Loucy (cell line): ENCODE measurements around the gene P2RX2.

Experiments
- H2AFZ ChIP-seq: fragments of 200-600 bp; sonication (generic); 2 replicates; pipeline ENCODE4 v1.6.0; 2016; ENCODE audit warnings: antibody characterized with exemption, mild to moderate bottlenecking, low read length, moderate library complexity
- H3F3A ChIP-seq: fragments of 200-600 bp; 2 replicates; pipeline ENCODE4 v1.6.0; 2016; ENCODE audit warnings: antibody characterized with exemption, low read depth, mild to moderate bottlenecking
- H3K27me3 ChIP-seq: fragments of 200-600 bp; sonication (generic); 2 replicates; pipeline ENCODE4 v1.6.1; 2014; ENCODE audit warnings: low read length, mild to moderate bottlenecking; ENCODE audit not compliant: insufficient read depth, poor library complexity, severe bottlenecking
- H3K36me3 ChIP-seq: fragments of 200-600 bp; sonication (generic); 2 replicates; pipeline ENCODE4 v1.6.1; 2016; ENCODE audit warnings: low read length; ENCODE audit not compliant: insufficient read depth
- H3K4me1 ChIP-seq: fragments of 200-600 bp; sonication (generic); 2 replicates; pipeline ENCODE4 v1.5.1; 2014; ENCODE audit warnings: low read length, mild to moderate bottlenecking; ENCODE audit not compliant: insufficient read depth, poor library complexity, severe bottlenecking
- H3K4me2 ChIP-seq: fragments of 200-600 bp; sonication (generic); 2 replicates; pipeline ENCODE4 v1.6.0; 2014; ENCODE audit warnings: antibody characterized with exemption, low read length, low read depth, mild to moderate bottlenecking; ENCODE audit not compliant: poor library complexity, severe bottlenecking
- H3K4me3 ChIP-seq: fragments of 200-600 bp; sonication (generic); 2 replicates; pipeline ENCODE4 v1.5.1; 2014; ENCODE audit warnings: low read length, mild to moderate bottlenecking, mixed read lengths; ENCODE audit not compliant: poor library complexity, severe bottlenecking
- H3K79me2 ChIP-seq: fragments of 200-600 bp; sonication (generic); 2 replicates; pipeline ENCODE4 v1.6.1; 2014; ENCODE audit warnings: low read length; ENCODE audit not compliant: insufficient read depth
- H3K9ac ChIP-seq: fragments of 200-600 bp; sonication (generic); 2 replicates; pipeline ENCODE4 v1.6.0; 2014; ENCODE audit warnings: mild to moderate bottlenecking, low read depth, low read length, moderate library complexity; ENCODE audit not compliant: poor library complexity, severe bottlenecking
- H3K9me2 ChIP-seq: fragments of 200-600 bp; sonication (generic); replicated peaks from 2 replicates; pipeline ENCODE4 v1.6.1; 2016; ENCODE audit warnings: low read depth, low read length, mixed read lengths
- H3K9me3 ChIP-seq: fragments of 200-600 bp; sonication (generic); 2 replicates; pipeline ENCODE4 v1.6.1; 2014; ENCODE audit warnings: mild to moderate bottlenecking, antibody characterized with exemption, low read length, low read depth; ENCODE audit not compliant: insufficient read depth
- H4K20me1 ChIP-seq: fragments of 200-600 bp; sonication (generic); 2 replicates; pipeline ENCODE4 v1.6.0; 2014; ENCODE audit warnings: antibody characterized with exemption, low read length, mild to moderate bottlenecking; ENCODE audit not compliant: insufficient read depth, poor library complexity, severe bottlenecking
- EZH2phosphoT487 ChIP-seq: fragments of 200-600 bp; IDR thresholded peaks from 2 replicates; pipeline ENCODE4 v1.6.1; 2018; ENCODE audit warnings: antibody characterized with exemption, mild to moderate bottlenecking, moderate library complexity, borderline replicate concordance
- TF ChIP-seq, protein P1 (sequence below): fragments of 200-600 bp; sonication (generic); conservative IDR thresholded peaks from 2 replicates; pipeline ENCODE4 v1.5.1; 2014; ENCODE audit warnings: mild to moderate bottlenecking, antibody characterized with exemption, low read length

The P2RX2 gene

DNA sequence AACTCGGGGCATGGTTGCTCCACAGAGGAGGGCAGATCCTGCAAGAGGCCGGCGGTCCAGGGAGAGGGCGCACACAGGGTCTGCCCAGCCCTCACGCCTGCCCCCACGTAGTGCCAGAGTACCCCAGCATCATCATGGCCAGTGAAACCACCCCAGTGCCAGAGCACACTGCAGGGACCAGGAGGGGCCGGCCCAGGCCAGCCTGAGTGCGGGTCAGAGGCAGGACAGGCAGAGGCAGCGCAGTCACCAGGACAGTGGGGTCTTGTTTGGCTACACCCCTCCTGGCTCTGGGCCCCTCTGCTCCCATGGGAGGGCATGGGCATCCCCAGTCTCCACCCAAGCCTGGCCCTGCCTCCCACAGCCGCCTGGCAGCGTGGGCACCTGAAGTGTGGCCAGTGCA is 42.9 kb upstream of the P2RX2 start:
- Histone ChIP-seq H4K20me1 (peaks cover 7% of the 10 kb centered on the region), H3K9me3 (no peaks in the 10 kb centered on the region), H2AFZ (no peak overlapping the region), H3K79me2 (no peaks in the 10 kb centered on the region), H3K4me1 (no peaks in the 10 kb centered on the region), H3K9ac (no peak overlapping the region), H3K4me3 (no peak overlapping the region), H3K27me3 (no peaks in the 10 kb centered on the region), H3K36me3 (peaks cover 74% of the 10 kb centered on the region; the same call in 1 of the 2 replicates), H3K4me2 (no peak overlapping the region), H3K9me2 (no peaks in the 10 kb centered on the region), H3F3A (no peaks in the 10 kb centered on the region)
- no peak for TF ChIP-seq EZH2phosphoT487
- TF ChIP-seq, protein P1, sequence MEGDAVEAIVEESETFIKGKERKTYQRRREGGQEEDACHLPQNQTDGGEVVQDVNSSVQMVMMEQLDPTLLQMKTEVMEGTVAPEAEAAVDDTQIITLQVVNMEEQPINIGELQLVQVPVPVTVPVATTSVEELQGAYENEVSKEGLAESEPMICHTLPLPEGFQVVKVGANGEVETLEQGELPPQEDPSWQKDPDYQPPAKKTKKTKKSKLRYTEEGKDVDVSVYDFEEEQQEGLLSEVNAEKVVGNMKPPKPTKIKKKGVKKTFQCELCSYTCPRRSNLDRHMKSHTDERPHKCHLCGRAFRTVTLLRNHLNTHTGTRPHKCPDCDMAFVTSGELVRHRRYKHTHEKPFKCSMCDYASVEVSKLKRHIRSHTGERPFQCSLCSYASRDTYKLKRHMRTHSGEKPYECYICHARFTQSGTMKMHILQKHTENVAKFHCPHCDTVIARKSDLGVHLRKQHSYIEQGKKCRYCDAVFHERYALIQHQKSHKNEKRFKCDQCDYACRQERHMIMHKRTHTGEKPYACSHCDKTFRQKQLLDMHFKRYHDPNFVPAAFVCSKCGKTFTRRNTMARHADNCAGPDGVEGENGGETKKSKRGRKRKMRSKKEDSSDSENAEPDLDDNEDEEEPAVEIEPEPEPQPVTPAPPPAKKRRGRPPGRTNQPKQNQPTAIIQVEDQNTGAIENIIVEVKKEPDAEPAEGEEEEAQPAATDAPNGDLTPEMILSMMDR = no peak

DNA sequence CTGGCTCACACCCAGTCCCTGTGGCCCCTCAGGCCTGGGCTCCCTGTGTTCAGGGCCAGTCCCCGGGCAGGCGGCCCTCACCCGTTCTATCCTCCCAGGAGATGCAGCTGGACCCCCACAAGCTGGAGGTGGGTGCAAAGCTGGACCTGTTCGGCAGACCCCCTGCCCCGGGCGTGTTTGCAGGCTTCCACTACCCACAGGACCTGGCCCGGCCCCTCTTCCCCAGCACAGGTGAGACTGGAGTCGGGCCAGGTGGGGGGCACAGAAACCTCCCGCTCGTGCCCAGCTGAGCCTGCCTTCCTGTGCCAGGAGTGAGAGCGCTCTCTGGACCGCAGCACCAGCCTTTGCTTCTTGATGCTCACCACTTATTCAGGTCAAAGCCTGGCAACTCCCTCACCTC is 41.9 kb upstream of the P2RX2 start:
- H3K4me1 ChIP-seq = no peaks in the 10 kb centered on the region
- TF ChIP-seq, protein P1 = no peak
- H3K36me3 ChIP-seq = peaks cover 74% of the 10 kb centered on the region; the same call in 1 of the 2 replicates
- H3K4me3 ChIP-seq = no peak overlapping the region
- no peak overlapping the region for H3K9ac ChIP-seq
- H2AFZ ChIP-seq = no peak overlapping the region
- no peaks in the 10 kb centered on the region for H3K79me2 ChIP-seq
- H3F3A ChIP-seq = no peaks in the 10 kb centered on the region
- H3K9me2 ChIP-seq = no peaks in the 10 kb centered on the region
- H3K9me3 ChIP-seq = no peaks in the 10 kb centered on the region
- H4K20me1 ChIP-seq = peaks cover 4% of the 10 kb centered on the region
- no peak overlapping the region for H3K4me2 ChIP-seq
- H3K27me3 ChIP-seq = no peaks in the 10 kb centered on the region

DNA sequence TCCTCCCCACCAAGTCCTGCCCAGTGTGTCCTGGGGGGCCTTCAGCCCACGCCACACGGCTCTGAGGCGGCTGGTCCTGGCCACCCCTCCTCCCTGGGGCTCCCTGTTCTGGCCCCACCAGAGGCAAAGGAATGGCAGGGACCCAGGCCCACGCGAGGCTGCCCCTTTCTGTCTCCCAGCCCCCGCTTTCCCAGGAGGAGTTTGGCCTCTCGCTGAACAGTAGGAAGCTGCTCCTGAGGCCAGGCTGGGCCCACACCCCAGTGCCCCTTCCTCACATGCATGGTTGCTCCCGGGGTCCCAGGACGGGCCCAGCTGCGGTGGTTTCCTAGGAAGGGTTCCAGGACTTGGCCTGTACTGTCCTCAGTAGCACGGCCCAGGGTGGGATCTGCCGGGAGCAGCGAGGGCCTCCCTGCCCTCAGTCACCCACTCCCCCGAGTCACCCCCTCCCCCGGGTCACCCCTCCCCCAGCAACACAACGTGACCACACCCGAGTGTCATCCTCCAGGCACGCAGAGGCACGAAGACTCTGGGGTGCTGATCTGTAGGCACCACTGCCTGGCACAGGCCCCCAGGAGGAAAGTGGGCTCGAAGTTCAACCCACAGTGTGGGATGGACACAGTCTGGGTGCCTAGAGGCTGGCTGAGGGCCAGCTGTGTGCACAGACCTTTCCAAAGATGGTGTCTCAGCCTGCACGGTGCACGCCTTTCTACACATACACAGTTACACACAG is 41.2 kb upstream of the P2RX2 start:
- H4K20me1 ChIP-seq = peaks cover 3% of the 10 kb centered on the region

More for the DNA sequence above, 41.2 kb upstream of the P2RX2 start:
- Histone ChIP-seq H3K36me3 (peaks cover 68% of the 10 kb centered on the region; the same call in 1 of the 2 replicates), H3K9me3 (no peaks in the 10 kb centered on the region), H3K27me3 (no peaks in the 10 kb centered on the region), H3K4me1 (no peaks in the 10 kb centered on the region), H3K9ac (no peak overlapping the region), H2AFZ (no peak overlapping the region), H3K4me2 (no peak overlapping the region), H3K4me3 (no peak overlapping the region), H3F3A (no peaks in the 10 kb centered on the region), H3K9me2 (no peaks in the 10 kb centered on the region), H3K79me2 (no peaks in the 10 kb centered on the region)
- TF ChIP-seq, protein P1 = no peak
- no peak for TF ChIP-seq EZH2phosphoT487
